Panc1 (cell line): Measurements from ENCODE around the gene ABCC12.
A peak's percentile ranks its signal among the peaks of the same experiment; 100 is the strongest.

ENCODE experiments used
- CTCF ChIP-seq: fragments of 450-650 bp; IDR thresholded peaks from 2 replicates; pipeline ENCODE4 v1.5.1; 2017; ENCODE audit warnings: mild to moderate bottlenecking
- POLR2AphosphoS5 ChIP-seq: IDR thresholded peaks from 2 replicates; pipeline ENCODE4 v1.6.1; 2012; ENCODE audit warnings: mild to moderate bottlenecking, low read depth, low read length, moderate library complexity
- REST ChIP-seq, 2 experiments: IDR thresholded peaks; 2 replicates each; pipeline ENCODE4 v1.6.1; 2011 to 2012; ENCODE audit warnings: low read depth in 2 of 2, control low read depth in 1 of 2, low read length in 1 of 2, mild to moderate bottlenecking in 1 of 2, moderate library complexity in 1 of 2; ENCODE audit not compliant: insufficient read depth in 1 of 2
- SIN3A ChIP-seq: IDR thresholded peaks from 2 replicates; pipeline ENCODE4 v1.6.1; 2012; ENCODE audit warnings: low read depth, mild to moderate bottlenecking, low read length, moderate library complexity, borderline replicate concordance; ENCODE audit not compliant: insufficient read depth
- TCF7L2 ChIP-seq: IDR thresholded peaks from 2 replicates; pipeline ENCODE4 v1.6.1; 2011; ENCODE audit warnings: mild to moderate bottlenecking, low read depth, low read length, inconsistent platforms

- TF ChIP-seq CTCF: peak; percentile 81
- no peak for TF ChIP-seq REST (IDR thresholded peaks at IDR 0.05; ENCODE audit: insufficient read depth in 1 of 2, low read depth in 2 of 2, low read length in 1 of 2)
- no peak for TF ChIP-seq POLR2AphosphoS5
- no peak for TF ChIP-seq SIN3A
- no peak for TF ChIP-seq TCF7L2
Measured at GRCh38 chr16:48164907-48165715, 9.3 kb upstream of the ABCC12 start.
